Activated T-cell treated with anti-CD3 and anti-CD28 coated beads for 24 hours (primary cell): Measurements from ENCODE around the gene NPAS3.

ENCODE experiments used
- DNase-seq: peaks from one replicate; pipeline ENCODE4 v3.0.0-alpha.2; 2020; ENCODE audit warnings: low read depth

The NPAS3 gene

DNA sequence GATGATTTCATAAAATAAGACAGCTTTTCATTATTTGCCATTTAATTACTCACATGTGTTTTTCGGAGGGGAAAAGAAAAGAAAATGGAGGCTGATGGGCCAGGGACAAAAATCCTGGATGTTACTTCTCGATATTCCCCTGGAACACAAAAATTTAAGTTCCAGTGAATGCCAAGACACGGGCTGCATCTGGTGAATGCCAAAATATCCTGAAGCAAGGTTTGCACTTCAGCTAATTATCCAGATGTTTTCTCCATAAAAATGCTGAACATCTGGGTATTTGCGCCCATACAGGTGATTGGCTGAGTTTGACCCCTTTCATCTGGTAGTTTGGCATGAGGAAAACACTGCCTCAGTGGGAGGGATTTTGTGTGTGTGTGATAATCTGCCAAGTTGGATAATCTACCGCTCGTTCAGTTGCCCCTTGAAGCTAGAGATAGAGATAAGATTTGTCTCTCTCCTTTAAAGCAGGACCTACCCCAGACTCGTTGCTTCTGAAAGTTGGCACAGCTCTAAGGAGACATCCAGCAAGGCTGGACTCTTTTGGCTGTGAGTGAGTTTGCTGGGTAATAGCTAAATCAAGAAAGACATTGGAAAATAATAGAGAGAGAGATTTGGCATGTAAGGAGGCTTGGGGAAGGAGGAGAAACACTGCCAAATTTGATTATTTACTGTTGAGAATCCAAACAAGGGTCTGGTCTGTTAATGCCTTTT is 622.2 kb downstream of the NPAS3 start:
- DNase-seq = no peak

DNA sequence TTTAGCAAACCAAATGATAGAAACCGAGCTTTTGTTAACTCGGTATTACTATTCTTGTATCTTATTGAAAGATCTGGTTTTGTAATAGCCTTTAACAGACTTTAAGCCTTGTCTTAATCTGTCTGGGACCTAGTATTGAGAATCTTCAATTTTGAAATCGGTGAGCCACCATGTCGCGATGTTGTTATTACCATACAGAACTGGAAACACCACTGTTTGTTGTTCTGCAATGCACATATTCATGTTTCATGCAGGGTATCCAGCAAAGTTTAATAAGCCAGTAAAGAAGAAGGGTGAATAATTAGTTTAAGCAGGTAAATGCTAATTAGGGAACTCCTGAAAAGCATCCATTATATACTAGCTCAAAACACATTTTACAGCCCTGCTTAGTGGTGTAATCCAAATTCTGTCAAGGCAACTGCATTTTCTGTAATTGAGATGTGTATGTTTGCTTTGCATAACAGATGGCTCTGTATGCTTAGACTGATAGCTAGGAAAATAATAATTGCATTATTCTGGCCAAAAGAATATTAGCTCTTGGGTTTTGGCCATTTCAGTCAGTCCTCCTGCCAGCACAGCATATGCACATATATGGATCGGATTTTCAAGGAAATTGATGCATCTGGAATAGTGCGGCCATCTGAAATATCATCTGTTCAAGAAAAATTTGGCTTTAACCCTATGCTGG is 623.0 kb downstream of the NPAS3 start:
- DNase-seq = no peak

DNA sequence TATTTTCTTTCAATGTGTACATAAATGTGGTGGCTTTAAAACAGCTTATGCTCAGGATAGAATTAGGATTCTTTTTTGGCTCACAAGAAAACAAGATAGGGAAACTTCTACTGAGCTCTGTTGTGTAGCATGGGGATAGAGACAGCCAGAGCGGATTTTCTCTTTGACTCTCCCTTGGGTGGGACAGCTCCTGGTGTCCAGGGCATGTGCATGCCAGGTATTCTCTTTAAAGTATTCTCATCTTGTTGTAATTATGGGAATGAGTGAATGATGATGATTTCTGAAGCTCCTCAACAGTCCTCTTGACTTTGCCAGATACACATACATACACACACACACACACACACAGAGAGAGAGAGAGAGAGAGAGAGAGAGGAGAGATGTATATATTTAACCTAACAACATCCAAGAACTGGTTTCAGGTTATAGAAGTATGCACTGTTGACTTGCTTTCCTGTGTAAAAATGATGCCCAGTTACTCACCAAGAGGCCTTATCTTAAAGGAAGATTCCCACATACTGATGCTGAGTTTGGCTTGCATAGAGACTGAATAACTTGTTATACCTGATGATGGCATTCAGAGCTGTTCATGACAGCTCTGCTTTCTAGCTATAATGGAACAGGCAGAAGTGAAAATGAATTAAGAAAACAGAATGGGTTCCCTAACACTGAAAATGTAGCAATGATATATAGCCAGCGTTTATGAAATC is 624.7 kb downstream of the NPAS3 start:
- no peak for DNase-seq

DNA sequence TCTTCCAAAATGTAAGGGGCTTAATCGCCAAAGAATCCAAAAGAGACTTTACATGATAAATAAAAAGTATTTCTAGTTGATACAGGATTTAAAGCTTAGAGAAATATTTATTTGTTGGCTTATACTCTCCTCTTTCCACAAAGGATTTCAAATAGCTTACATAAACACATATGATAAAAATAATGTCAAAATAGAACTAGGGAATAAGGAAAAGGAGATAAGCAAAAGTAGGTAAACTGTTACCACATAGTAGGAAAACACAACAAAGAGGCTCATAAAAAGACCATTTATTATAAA is 625.2 kb downstream of the NPAS3 start:
- DNase-seq = no peak

DNA sequence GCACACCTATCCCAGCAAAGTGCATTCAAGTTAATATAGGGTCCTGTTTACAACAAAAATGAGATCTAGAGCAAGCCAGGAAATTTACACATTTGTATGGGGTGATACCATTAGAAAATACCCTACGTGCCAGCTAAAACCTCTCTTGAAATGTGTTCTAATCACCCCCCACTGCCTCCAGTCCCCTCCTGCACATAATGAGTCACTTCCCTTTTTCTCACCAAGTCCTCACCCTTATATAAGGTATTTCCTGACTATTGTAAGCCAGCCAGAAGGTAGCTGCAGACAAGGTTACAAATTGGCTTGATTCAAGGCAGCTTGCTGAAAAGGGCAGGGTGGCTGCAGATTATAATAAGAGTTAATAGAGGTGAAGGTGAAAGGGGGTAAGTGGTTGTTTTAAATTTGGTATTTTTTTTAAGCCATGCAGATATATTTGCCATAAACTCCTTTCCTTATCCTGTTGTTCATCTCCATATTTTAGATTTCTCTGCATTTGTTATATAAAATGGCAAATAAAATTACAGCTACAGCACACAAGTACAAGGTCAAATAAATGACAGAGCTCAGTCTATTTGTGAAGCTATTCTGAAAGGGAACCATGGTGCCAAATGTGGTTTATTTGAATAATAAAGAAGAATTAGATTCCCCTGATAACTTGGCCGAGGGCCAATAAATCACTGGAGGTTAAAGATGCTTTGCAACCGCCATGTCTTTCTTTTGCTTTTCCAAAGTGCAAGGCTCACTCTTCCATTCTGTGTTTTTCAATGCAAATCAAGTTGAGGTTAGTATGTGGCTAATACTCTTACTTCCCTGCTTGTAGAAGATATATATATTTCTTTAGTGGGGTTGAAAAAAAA is 626.3 kb downstream of the NPAS3 start:
- DNase-seq = no peak

DNA sequence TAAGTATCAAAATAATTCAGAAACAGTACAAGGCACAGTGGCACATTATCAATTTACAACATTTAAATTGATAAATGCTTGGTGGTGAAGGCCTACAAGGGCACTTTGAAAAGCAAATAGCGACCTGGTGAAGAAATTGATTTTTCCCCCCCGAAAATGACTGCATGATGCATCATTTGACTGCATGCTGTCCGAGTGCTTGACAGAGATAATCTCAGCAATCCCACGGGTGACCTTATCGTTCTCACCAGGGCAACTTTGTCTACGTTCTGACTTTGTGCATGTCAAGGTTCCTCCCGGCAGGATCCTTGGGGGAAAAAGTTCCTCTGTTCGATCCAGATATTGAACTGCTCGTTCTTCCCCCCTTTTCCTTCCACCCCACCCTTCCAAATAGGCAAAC is 627.4 kb downstream of the NPAS3 start:
- no peak for DNase-seq

DNA sequence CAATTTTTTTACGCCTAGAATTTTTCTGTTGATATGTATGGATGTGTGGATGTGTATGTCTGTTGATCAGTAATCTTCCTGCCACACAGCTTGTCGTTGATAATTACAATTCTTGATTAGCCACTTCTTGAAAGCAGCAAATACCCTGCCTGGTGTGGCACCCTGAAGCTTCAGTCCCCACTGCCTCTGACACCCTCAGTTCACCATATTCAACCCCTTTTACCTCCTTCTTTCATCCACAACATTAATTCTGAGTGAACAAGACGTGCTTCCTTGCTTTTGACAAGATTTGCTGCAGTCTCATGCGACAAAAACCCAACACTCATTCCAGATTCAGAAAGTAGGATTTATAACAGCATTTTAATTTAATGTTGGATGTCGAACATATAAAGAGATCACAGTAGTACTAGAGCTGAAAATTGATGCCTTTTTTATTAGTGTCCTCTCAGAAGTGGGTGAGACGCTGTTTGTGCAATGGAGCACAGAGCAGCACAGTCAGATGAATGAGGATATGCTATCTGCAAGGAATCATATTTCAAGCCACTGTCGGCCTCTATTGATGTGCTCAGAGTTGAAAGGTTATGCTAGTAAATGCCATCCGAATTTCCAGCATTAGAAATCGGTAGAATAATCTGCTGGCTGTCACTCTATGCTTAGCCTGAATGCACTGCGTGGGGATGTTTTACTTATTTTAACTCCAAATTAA is 628.5 kb downstream of the NPAS3 start:
- no peak for DNase-seq

DNA sequence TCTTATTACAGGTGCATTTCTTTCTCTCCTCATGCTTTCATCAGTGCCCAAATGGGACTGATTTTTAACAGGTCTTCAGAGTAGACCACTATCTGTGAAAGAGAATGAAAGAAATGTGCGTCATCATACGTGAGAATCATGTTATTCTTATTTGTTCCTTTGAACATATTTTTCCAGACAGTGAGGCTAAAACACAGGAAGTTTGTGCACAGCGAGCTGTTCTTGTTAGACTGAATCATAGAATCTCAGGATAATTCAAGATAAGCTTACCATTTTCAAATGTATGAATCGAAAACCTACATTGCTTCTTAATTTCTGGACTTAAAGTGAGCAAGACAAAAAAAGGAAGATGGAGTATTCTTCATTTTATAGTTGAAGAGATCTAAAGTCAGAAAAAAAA is 629.1 kb downstream of the NPAS3 start:
- DNase-seq = no peak

DNA sequence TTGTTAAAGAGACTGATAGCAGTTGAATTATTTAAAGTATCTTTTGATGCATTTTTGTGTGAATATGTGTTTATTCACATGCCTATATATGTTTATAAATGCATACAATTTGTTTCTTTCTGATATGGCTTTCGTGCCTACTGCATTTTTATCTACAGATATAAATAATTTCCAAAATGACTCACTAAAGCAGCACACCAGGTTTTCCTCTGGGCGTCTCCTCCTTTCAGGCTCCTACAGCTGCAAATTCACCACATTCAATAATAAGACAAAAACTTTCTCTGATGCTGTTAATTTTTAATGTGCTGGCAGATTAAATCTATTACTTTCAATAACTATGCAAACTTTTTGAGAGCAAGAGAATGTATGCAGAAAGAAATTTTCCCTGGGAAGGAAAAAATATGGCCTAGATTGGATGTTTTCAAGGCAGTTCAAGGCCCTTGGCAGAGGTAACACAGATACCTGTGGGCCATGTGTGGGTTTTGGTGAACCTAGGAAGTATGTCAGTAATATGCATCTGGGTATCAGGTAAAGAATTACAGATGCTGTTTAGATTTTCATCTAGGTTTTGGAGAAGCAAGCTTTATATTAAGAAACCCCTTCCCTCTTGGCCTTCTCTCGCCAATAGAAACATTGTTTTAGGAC is 630.4 kb downstream of the NPAS3 start:
- DNase-seq = no peak

DNA sequence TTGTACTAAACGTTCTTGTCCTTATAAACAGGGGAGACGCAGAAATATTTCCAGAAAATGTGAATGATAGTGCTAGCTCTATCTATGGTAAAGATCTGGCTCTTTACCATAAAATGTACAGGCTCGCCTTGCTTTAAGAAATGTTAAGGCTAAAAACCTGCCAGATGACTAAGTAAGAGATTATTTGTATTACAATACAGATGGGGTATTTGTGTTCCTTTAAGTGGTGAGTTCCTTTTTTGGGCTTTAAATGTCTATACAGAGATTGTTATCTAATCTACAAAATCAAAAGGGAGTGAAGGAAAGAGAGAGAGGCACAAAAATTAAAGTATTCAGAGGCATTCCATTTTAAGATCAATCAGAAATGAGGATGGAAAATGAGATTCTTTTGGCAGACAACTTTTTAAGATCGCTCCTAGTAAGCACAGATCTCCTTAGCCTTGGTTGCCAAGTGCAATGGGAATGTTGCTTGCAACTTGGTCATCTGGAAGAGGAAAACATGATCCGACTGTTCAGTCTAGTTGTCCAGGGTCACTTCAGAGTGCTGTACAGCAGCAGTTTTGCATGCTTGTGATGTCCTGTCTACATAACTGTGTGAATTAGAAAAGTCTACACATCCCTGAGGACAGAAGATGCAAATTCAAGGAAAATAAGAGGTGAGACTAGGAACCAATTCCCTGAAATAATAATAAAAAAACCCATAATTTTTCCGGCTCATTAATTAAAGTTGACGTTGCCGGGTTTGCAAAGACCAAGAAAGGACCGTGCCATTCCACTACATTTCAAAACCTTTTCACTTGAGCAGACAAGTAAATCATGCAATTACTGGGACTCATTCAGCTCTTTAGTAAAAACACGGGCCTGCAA is 631.4 kb downstream of the NPAS3 start:
- DNase-seq = no peak

DNA sequence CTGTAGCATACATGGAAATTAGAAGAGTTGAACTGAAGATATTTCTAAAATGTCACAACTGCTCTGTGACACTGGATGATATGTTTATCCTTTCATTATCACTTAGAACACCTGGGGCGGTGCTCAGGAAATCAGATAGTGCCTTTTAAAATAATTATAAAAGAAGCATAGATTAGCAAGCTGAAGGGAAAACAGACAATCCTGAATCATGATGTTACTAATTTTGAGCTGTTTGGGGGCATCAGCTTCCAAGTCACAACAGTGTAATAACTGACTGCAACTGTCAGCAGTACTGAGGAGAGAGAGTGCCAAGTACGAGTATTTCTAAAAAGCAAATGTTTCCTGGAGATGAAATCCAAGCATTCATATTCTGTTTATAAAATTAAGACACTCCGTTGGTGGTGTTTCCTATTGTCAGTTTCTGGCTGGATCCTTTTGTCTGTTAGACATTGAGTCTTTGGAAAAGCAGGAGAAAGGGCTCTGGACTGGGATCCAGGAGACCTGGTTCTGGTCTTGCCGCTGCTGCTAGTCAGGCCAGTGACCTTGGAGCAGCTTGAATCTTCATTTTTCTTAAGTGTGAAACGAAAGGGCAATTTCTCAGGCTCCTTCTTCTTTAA is 632.1 kb downstream of the NPAS3 start:
- no peak for DNase-seq

DNA sequence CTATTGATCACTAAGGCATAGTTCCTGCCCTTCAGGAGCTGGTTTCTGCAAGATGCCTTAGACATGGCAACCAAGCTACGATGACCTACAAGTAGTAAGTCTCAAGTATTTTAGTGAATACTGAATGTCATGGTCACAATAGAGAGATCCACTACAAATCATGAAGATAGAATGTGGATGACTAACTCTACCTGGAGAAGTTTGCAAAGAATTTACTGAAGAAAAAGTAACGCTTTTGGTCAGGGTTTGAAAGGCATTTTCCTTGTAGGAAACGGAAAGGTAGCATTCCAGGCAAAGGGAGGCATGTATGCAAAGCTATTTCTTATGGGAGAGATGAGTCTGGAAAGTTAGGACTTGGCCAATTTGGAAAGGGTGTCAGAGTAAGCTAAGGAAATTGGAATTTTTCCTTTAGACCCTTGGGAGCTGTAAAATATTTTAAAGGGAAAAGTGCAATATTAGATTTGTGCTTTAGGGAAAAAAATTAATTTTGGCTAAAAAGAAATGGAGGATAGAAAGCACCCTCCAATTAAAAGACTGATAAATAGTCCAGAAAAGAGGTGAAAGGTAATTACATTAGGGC is 634.7 kb downstream of the NPAS3 start:
- no peak for DNase-seq

DNA sequence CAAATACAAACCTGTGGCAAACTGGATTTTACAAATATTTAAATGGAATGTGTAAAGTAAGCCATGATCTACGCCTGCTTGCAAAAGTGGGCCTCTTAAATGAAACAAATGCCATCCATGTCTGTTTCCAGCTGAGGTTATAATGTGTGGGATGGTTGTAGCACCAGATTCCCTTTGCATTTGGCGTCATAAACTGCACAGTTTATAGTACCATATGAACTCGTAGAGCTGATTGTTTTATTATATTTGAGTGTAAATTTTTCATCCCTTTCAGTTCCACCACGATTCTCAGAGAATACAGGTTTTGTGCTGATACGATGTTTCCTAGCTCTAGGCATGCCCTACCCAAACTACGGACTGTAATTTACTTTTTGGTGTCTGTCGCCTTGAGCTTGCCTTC is 637.3 kb downstream of the NPAS3 start:
- no peak for DNase-seq

DNA sequence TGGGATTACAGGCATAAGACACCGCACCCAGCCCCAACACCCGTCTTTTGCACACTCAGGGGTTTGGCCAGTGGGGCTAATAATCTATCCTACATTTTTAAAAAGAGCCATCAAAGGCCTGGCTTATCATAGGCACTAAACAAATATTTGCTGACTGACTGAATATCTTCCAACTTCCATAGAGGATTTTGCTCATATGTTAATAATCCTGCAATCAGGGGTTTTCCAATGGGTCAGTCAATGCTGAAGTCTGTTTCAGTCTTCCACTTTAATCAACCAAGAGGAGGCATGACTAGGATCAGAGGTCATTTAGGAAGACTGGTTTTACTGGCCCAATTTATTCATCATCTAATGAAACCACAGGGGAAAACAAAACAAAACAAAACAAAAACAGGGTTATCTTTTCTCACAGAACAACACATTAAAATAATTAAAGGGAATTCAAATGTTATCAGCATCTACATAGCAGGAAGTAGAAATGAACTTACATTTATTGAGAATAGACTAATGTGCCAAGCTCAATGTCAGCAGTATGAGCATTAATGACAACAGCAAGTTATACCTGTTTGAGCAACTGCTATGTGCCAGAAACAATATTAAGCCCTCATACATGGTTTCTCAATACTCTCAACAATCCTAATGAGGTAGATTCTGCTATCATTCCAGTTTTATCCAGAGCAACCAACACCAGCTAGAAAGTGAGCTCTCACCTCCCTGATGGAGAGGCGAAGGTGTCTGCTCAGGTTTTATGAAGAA is 640.0 kb downstream of the NPAS3 start:
- no peak for DNase-seq

DNA sequence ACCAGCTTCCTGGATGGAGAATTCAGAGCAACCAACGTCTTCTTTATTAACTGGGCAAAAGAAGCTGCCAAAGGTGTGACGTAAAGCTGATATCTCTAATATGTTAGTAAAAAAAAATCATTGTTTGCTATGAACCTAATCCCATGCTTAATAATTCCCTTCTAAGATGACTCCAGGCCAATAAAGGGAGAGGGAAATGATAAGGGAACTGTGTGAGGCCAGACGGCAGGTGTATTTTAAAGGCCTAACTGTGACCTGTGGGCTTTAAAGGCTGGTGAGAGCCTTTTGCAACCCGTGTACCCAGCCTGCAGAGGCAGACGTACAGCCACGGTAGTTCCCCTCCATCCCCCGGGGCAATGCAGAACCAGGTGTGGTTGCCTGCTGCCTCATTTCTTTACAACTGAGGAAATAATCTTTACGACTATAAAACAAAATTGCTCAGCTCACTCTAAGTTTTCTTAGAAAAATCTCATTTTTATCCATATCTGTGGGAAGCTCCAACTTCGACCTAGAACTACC is 641.6 kb downstream of the NPAS3 start:
- no peak for DNase-seq

DNA sequence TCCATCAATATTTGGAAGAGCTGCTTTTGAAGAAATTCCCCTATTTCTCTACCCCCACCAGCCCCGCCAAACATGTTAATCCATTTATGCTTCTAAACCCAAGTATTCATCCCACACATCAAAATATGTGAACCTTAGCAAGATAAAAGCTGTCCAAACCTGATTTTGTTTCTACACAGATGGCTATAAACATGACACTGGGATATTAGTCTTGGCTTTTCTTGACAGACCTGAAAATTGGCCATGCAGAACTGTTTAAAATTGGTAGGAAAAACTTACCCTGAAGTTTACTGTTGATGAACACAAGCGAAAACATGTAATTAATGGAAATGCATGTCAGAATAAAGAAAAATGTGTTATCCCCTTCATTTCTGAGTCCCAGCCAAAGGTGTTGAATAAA is 642.2 kb downstream of the NPAS3 start:
- no peak for DNase-seq

DNA sequence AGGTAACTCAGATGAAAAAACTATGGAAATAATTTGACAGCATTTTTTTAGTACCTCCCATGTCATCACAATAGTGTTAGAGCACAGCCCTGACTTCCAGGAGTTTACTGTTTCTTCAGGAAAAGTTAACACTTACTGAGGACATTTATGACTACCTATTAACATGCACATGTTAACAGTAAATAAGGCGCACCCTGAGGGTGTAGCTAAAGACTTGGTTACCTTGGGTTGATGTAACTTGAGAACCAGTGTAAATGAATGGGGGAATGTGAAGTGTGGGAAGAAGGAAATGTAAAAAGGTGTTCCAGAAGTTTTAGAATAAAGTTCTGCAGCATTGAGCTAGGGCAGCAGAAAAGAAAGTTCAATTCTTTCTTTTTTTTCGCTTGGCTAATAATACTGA is 646.0 kb downstream of the NPAS3 start:
- no peak for DNase-seq

DNA sequence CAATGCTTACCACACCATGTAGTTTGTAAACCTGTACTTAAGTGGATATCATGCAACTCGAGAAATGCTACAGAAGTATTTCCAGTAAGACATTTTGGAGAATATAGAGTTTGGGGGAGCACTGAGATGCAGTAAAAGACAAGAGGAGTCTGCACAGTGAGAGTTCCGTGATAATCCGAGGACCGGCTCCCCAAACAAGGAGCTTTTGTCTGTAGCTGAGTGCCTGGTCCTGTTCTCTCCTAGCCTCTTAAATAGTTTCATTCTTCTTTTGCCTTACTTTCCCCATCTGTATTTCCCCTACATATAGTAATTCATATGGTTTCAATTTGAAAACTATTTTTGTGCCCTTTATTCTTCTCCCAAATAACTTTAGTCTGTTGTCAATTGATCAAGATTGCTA is 648.1 kb downstream of the NPAS3 start:
- DNase-seq = no peak

DNA sequence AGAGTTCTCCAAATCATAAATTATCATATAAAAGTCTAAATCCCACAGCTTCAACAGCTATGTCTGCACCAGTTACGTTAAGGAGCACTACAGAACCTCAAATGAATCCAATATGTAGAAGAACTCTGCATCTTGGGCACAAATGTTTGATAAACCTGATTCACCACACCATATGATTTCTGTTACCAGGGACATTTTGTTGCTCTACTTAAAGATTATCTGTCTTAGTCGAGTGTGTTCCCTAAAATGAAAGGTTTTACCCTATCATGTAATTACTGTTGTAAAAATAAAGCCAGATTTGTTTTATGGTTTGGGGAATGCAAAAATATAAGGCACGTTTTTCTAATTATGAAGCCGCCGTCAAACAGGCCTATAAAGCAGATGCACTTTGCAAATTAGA is 649.1 kb downstream of the NPAS3 start:
- no peak for DNase-seq
